SK-N-SH (cell line): Measurements from ENCODE around the gene NEK8.
A peak's percentile ranks its signal among the peaks of the same experiment; 100 is the strongest.

ENCODE experiments used
- CTCF ChIP-seq: fragments of 200-600 bp; sonication (generic); IDR thresholded peaks from 2 replicates; pipeline ENCODE4 v1.6.1; 2017; ENCODE audit warnings: antibody characterized with exemption, mild to moderate bottlenecking, moderate library complexity
- ELF1 ChIP-seq: IDR thresholded peaks from 2 replicates; pipeline ENCODE4 v1.4.0; 2012
- EP300 ChIP-seq, 2 experiments: IDR thresholded peaks; 2 replicates each; pipeline versions ENCODE4 v1.4.0 to v1.6.1; 2012; ENCODE audit warnings: borderline replicate concordance in 1 of 2, low read depth in 1 of 2, low read length in 1 of 2
- FOSL2 ChIP-seq: IDR thresholded peaks from 2 replicates; pipeline ENCODE4 v1.4.0; 2012; ENCODE audit warnings: low read depth, mild to moderate bottlenecking, moderate library complexity, borderline replicate concordance
- GABPA ChIP-seq: IDR thresholded peaks from 2 replicates; pipeline ENCODE4 v1.4.0; 2012; ENCODE audit warnings: low read depth, mild to moderate bottlenecking
- RAD21 ChIP-seq: IDR thresholded peaks from 2 replicates; pipeline ENCODE4 v1.6.1; 2012; ENCODE audit warnings: mild to moderate bottlenecking, low read length

GRCh38 chr17:28710861-28711722 lies 17.5 kb upstream of the NEK8 start:
- TF ChIP-seq CTCF: no peak
- TF ChIP-seq ELF1: no peak
- TF ChIP-seq RAD21: no peak
- no peak for TF ChIP-seq GABPA
- TF ChIP-seq EP300 (IDR thresholded peaks at IDR 0.05; ENCODE audit: borderline replicate concordance in 1 of 2, low read depth in 1 of 2, low read length in 1 of 2): 0 out of 4 replicates have a peak, but pooled peaks of 1 of the 2 experiments have one; percentile 9
- no peak for TF ChIP-seq FOSL2
